BJ (cell line): ENCODE measurements around the gene PLD1. TPM values are rescaled to one million over a fixed set of nuclear protein-coding genes. Genes with fewer than 3 reads are reported as not detected.

ENCODE experiments used
- CTCF ChIA-PET: fragments of 350-600 bp; formaldehyde crosslinking; extraction: SDS; loops from one replicate; lab custom pipeline; 2021; ENCODE audit warnings: antibody characterized with exemption, inconsistent platforms; lab: Yijun Ruan, JAX
- POLR2A ChIA-PET: fragments of 300-600 bp; sonication (Branson Sonifier 250); formaldehyde crosslinking; extraction: SDS; loops from one replicate; lab custom pipeline; 2021; ENCODE audit warnings: antibody characterized with exemption; lab: Charles Lee
- DNase-seq: peaks from one replicate; pipeline ENCODE4 v3.0.0-alpha.2; 2011; ENCODE audit warnings: low read depth
- H3K27me3 ChIP-seq: 2 replicates; pipeline ENCODE4 v1.6.0; 2011; ENCODE audit warnings: low read length; ENCODE audit not compliant: control insufficient read depth, insufficient read depth
- H3K36me3 ChIP-seq: 2 replicates; pipeline ENCODE4 v1.5.1; 2011; ENCODE audit warnings: low read length; ENCODE audit not compliant: control insufficient read depth, insufficient read depth
- H3K4me3 ChIP-seq: 2 replicates; pipeline ENCODE4 v1.5.1; 2011; ENCODE audit warnings: low read depth, mild to moderate bottlenecking, control low read depth, low read length
- polyA plus RNA-seq: library from polyadenylated mRNA; depleted of rRNA; stranded (reverse); fragments of >200 nt; gene quantifications from 2 replicates; pipeline ENCODE4 v1.2.3, GENCODE V29; 2011
- TF ChIP-seq, protein P1 (sequence below): IDR thresholded peaks from 2 replicates; pipeline ENCODE4 v1.5.1; 2011; ENCODE audit warnings: low read depth, mild to moderate bottlenecking, control low read depth, inconsistent platforms, low read length, moderate library complexity; ENCODE audit not compliant: insufficient read depth

The PLD1 gene
- polyA plus RNA-seq, 1 experiment: 6.4 TPM

DNA sequence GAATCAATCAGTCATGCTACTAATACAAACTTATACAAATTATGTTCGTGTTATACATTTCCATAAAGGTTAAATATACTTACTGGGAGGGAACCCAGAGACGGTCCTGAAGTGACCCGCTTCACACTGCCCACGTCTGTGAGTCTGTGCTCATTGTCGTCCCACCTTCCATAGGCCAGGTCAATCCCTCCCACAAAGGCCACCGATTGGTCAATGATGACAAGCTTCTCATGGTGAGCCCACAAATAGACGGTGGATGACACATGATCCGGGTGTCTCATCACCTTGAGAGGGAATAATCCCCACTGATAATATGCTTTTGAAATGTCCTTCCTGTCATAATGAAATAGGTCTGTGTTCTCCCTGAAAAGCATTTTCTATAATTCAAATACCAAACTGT, 121.7 kb downstream of the PLD1 start:
- Histone ChIP-seq H3K4me3 (no peak overlapping the region), H3K36me3 (no peaks in the 10 kb centered on the region), H3K27me3 (no peaks in the 10 kb centered on the region)
- ChIA-PET POLR2A (no interaction called here), CTCF (interaction anchor here (1.0 to 1.3 kb wide), 3 partner anchors 17 to 84 kb away, joined by 3 to 4 read pairs (median 3); no protein-coding TSS in a partner anchor)
- no peak for DNase-seq
- TF ChIP-seq, protein P1, sequence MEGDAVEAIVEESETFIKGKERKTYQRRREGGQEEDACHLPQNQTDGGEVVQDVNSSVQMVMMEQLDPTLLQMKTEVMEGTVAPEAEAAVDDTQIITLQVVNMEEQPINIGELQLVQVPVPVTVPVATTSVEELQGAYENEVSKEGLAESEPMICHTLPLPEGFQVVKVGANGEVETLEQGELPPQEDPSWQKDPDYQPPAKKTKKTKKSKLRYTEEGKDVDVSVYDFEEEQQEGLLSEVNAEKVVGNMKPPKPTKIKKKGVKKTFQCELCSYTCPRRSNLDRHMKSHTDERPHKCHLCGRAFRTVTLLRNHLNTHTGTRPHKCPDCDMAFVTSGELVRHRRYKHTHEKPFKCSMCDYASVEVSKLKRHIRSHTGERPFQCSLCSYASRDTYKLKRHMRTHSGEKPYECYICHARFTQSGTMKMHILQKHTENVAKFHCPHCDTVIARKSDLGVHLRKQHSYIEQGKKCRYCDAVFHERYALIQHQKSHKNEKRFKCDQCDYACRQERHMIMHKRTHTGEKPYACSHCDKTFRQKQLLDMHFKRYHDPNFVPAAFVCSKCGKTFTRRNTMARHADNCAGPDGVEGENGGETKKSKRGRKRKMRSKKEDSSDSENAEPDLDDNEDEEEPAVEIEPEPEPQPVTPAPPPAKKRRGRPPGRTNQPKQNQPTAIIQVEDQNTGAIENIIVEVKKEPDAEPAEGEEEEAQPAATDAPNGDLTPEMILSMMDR: no peak

DNA sequence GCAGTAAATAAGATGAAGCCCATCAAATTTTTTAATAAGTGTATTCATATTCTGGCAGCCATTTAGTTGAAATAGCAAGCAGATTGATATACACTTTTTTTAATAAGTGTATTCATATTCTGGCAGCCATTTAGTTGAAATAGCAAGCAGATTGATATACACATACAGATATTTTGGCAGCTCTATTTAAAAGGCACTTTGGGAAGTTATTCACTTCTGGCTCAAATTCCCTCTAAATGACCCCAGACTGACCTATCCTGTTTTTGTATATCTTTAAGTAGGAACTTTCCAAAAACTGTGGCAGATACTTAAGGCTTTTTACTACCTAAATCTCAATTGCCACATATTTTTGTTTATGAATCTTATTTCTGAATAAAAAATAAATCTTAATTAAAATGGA, 122.3 kb downstream of the PLD1 start:
- Histone ChIP-seq H3K36me3 (no peaks in the 10 kb centered on the region), H3K4me3 (no peak overlapping the region), H3K27me3 (no peaks in the 10 kb centered on the region)
- ChIA-PET CTCF (interaction anchor here (1.0 to 1.3 kb wide), 3 partner anchors 20 to 84 kb away, joined by 3 to 4 read pairs (median 3); no protein-coding TSS in a partner anchor), POLR2A (no interaction called here)
- DNase-seq: no peak
- TF ChIP-seq, protein P1: no peak

DNA sequence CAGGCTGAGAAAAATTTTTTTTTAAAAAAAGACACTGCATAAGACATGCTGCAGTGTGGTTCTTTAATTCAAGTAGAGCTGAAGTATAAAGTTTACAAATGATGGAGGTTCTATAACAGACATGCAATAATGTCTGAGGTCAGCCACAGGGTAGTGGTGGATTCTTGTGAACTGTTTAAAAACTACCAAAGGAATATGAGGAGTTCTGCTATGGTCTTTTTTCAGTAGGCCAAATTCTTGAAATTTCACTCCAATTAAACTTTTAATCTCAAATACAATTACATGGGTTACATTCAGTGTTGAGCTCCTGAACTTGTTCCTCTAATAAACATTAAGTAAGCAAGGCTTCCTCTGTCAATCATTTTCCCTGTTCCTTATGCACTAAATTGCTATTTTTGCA, 122.7 kb downstream of the PLD1 start:
- DNase-seq: no peak
- TF ChIP-seq, protein P1: no peak
- ChIA-PET POLR2A (no interaction called here), CTCF (interaction anchor here (1.0 kb wide), 1 partner anchor 33 kb away, joined by 3 read pairs; no protein-coding TSS in a partner anchor)
- Histone ChIP-seq H3K4me3 (no peak overlapping the region), H3K36me3 (no peaks in the 10 kb centered on the region), H3K27me3 (no peaks in the 10 kb centered on the region)

DNA sequence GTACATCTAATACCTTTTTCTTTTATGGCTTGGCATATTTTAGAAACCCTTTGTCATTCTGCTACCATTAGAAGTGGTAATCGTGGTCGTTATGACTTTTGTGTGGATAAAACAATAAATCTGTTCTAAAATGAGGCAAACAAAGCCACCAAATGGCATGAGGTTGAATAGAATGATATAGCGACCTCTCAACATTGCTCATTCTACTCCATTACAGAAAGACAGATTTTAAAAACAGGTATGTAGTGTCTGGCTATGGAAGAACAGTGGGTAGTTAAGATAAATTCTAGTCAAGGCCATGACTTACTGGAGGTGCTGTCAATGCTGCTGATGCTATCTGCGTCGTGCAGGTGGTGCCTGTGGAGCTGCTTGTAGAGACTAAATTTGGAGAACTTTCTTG, 123.2 kb downstream of the PLD1 start:
- H3K4me3 ChIP-seq: no peak overlapping the region
- ChIA-PET CTCF (interaction anchor here (1.0 kb wide), 1 partner anchor 33 kb away, joined by 3 read pairs; no protein-coding TSS in a partner anchor), POLR2A (no interaction called here)
- DNase-seq: no peak
- no peaks in the 10 kb centered on the region for H3K27me3 ChIP-seq
- TF ChIP-seq, protein P1: no peak
- H3K36me3 ChIP-seq: no peaks in the 10 kb centered on the region

DNA sequence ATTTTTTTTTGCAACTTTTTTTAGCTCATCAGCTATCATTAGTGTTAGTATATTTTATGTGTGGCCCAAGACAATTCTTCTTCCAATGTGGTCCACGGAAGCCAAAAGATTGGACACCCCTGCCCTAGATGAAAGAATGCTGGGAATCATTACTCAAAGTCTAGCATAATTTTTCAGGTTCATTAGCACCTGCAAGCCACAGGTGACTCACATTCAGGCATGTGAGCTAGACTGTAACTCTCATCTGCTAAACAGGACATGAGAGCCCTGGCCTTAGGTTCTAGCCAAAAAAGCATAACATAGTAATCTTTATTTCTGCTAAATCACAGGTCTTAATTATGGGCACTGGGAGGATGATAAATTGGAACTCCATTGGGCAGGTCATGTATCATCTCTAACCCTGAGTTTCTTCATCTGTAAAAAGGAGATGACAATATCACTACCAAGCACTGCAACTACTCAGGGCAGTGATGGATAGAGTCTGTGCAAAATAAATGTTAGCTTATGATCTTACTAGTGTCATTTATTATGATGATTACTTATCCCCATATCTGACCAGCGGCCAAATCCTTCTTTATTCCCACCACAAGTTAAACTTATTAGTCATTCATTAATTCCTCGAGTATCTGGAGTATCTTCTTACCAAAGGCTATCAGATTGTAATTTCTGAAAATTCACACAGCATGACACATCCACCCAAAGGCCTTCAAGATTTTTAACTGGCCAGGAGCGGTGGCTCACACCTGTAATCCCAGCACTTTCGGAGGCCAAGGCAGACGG, 125.0 kb downstream of the PLD1 start:
- TF ChIP-seq, protein P1: no peak
- POLR2A ChIA-PET: no interaction called here
- H3K4me3 ChIP-seq: no peak overlapping the region
- no peaks in the 10 kb centered on the region for H3K36me3 ChIP-seq
- DNase-seq: no peak
- no peaks in the 10 kb centered on the region for H3K27me3 ChIP-seq
- CTCF ChIA-PET: interaction anchor here (1.3 to 2.0 kb wide), 2 partner anchors 15 kb away, joined by 3 to 5 read pairs; no protein-coding TSS in a partner anchor
